HCT116 (cell line): ENCODE data around the gene DBP. TPM values are rescaled to one million over a fixed set of nuclear protein-coding genes. Genes with fewer than 3 reads are reported as not detected.

ENCODE experiments used
- ATAC-seq: fragments of 200-7000 bp; cut with Tn5 transposase; 2 replicates; pipeline ENCODE4 v1.9.1; 2020; ENCODE audit warnings: mild to moderate bottlenecking, moderate library complexity
- BruUV-seq: library from RNA; stranded (reverse); fragments of 400-500 nt; replicated peaks from 2 replicates; lab custom pipeline; 2021; lab: Mats Ljungman, UMichigan
- CTCF ChIA-PET: fragments of 300-600 bp; sonication (Branson Sonifier 250); formaldehyde crosslinking; loops from one replicate; lab custom pipeline; 2021; ENCODE audit warnings: antibody characterized with exemption; lab: Charles Lee
- POLR2A ChIA-PET: fragments of 300-600, 350-600 bp; sonication (Branson Sonifier 250); formaldehyde crosslinking; loops from one replicate; lab custom pipeline; 2021; ENCODE audit warnings: antibody characterized with exemption; lab: Charles Lee
- RAD21 ChIA-PET, 2 experiments: fragments of 300-600 bp; sonication (Branson Sonifier 250); formaldehyde crosslinking; loops; one replicate each; lab custom pipeline; 2023; ENCODE audit warnings: low total read pairs in 2 of 2; ENCODE audit not compliant: uncharacterized antibody in 2 of 2, unreplicated experiment in 2 of 2, low non-redundant PET in 1 of 2; lab: Charles Lee
- DNase-seq: peaks from one replicate; pipeline ENCODE4 v3.0.0-alpha.2; 2010; ENCODE audit warnings: low read depth, low spot score
- H2AFZ ChIP-seq: fragments of 200-600 bp; shearing (Covaris generic), sonication (generic); 2 replicates; pipeline ENCODE4 v1.6.1; 2017; ENCODE audit warnings: low read depth, mixed run types, mixed read lengths, antibody characterized with exemption, low read length; ENCODE audit not compliant: poor library complexity, severe bottlenecking
- H3K27ac ChIP-seq: 2 replicates; pipeline ENCODE4 v1.5.1; 2012; ENCODE audit warnings: low read depth, low read length
- H3K27me3 ChIP-seq: fragments of 200-600 bp; sonication (generic); 2 replicates; pipeline ENCODE4 v1.6.1; 2016; ENCODE audit warnings: mixed run types, low read length, mixed read lengths; ENCODE audit not compliant: insufficient read depth
- H3K36me3 ChIP-seq, 2 experiments: fragments of 200-500 bp in 1 of 2; fragments of 200-600 bp in 1 of 2; sonication (Bioruptor generic) in 1 of 2; sonication (generic) in 1 of 2; 2 replicates each; pipeline versions ENCODE4 v1.5.1 to v1.6.1; 2014 to 2016; ENCODE audit warnings: low read length in 2 of 2, inconsistent platforms in 1 of 2, mixed read lengths in 1 of 2, mixed run types in 1 of 2; ENCODE audit not compliant: insufficient read depth in 2 of 2, control insufficient read depth in 1 of 2
- H3K4me1 ChIP-seq, 2 experiments: fragments of 200-600 bp in 1 of 2; sonication (generic) in 1 of 2; 2 replicates each; pipeline versions ENCODE4 v1.5.1 to v1.6.1; 2012 to 2017; ENCODE audit warnings: low read length in 2 of 2, inconsistent platforms in 1 of 2, mild to moderate bottlenecking in 1 of 2, mixed read lengths in 1 of 2, mixed run types in 1 of 2, moderate library complexity in 1 of 2; ENCODE audit not compliant: insufficient read depth in 2 of 2, control insufficient read depth in 1 of 2
- H3K4me2 ChIP-seq: fragments of 200-600 bp; sonication (generic); 2 replicates; pipeline ENCODE4 v1.6.1; 2017; ENCODE audit warnings: mixed run types, low read length, mixed read lengths
- H3K4me3 ChIP-seq, 2 experiments: fragments of 200-600 bp in 1 of 2; sonication (generic) in 1 of 2; replicated peaks in 1 of 2; 2 replicates each; pipeline ENCODE4 v1.5.1; 2011 to 2016; ENCODE audit warnings: low read length in 2 of 2, control low read depth in 1 of 2, low read depth in 1 of 2, mild to moderate bottlenecking in 1 of 2, mixed read lengths in 1 of 2, mixed run types in 1 of 2
- H3K79me2 ChIP-seq: fragments of 200-600 bp; sonication (generic); 2 replicates; pipeline ENCODE4 v1.6.1; 2017; ENCODE audit warnings: mild to moderate bottlenecking, mixed run types, low read length, moderate library complexity, mixed read lengths; ENCODE audit not compliant: insufficient read depth
- H3K9ac ChIP-seq: fragments of 200-600 bp; sonication (generic); 2 replicates; pipeline ENCODE4 v1.6.1; 2016; ENCODE audit warnings: low read length, mixed read lengths
- H3K9me2 ChIP-seq: fragments of 200-600 bp; sonication (generic), shearing (Covaris generic); 2 replicates; pipeline ENCODE4 v1.6.1; 2017; ENCODE audit warnings: mixed run types, mild to moderate bottlenecking, moderate library complexity; ENCODE audit not compliant: insufficient read depth
- H3K9me3 ChIP-seq, 2 experiments: fragments of 200-500 bp in 1 of 2; fragments of 200-600 bp in 1 of 2; sonication (Bioruptor generic) in 1 of 2; sonication (generic) in 1 of 2; 2 replicates each; pipeline ENCODE4 v1.6.1; 2014 to 2017; ENCODE audit warnings: low read length in 2 of 2, mixed read lengths in 2 of 2, inconsistent platforms in 1 of 2, low read depth in 1 of 2, mild to moderate bottlenecking in 1 of 2, mixed run types in 1 of 2, moderate library complexity in 1 of 2; ENCODE audit not compliant: control insufficient read depth in 1 of 2, insufficient read depth in 1 of 2
- H4K20me1 ChIP-seq: fragments of 200-600 bp; sonication (generic), shearing (Covaris generic); 2 replicates; pipeline ENCODE4 v1.6.1; 2017; ENCODE audit warnings: mixed run types, mild to moderate bottlenecking, moderate library complexity; ENCODE audit not compliant: insufficient read depth
- ATF3 ChIP-seq: IDR thresholded peaks from 2 replicates; pipeline ENCODE4 v1.6.1; 2012
- CBX3 ChIP-seq: IDR thresholded peaks from 2 replicates; pipeline ENCODE4 v1.6.1; 2012; ENCODE audit warnings: low read depth
- CEBPB ChIP-seq: IDR thresholded peaks from 2 replicates; pipeline ENCODE4 v1.6.1; 2012; ENCODE audit warnings: low read depth
- ELF1 ChIP-seq: IDR thresholded peaks from 2 replicates; pipeline ENCODE4 v1.6.1; 2012; ENCODE audit warnings: low read depth, borderline replicate concordance
- EZH2 ChIP-seq: fragments of 200-600 bp; sonication (generic); IDR thresholded peaks from 2 replicates; pipeline ENCODE4 v1.6.1; 2017; ENCODE audit warnings: antibody characterized with exemption, mixed run types
- EZH2phosphoT487 ChIP-seq: fragments of 200-600 bp; IDR thresholded peaks from 2 replicates; pipeline ENCODE4 v1.6.1; 2018; ENCODE audit warnings: antibody characterized with exemption, borderline replicate concordance
- JUND ChIP-seq: IDR thresholded peaks from 2 replicates; pipeline ENCODE4 v1.6.1; 2012
- POLR2A ChIP-seq: IDR thresholded peaks from 2 replicates; pipeline ENCODE4 v1.7.0; 2011; ENCODE audit warnings: borderline replicate concordance; ENCODE audit not compliant: insufficient read depth, insufficient read length; ENCODE audit errors: extremely low read depth
- REST ChIP-seq: IDR thresholded peaks from 2 replicates; pipeline ENCODE4 v1.6.1; 2012; ENCODE audit warnings: low read depth
- SP1 ChIP-seq: IDR thresholded peaks from 2 replicates; pipeline ENCODE4 v1.6.1; 2012; ENCODE audit warnings: low read depth
- SRF ChIP-seq: IDR thresholded peaks from 2 replicates; pipeline ENCODE4 v1.6.1; 2012; ENCODE audit warnings: low read depth
- intact Hi-C: fragments of 100-400 bp; cut with micrococcal nuclease; formaldehyde crosslinking; loops from 2 replicates; pipeline ENCODE4 v1.10.0; 2022
- total RNA-seq: library from RNA; stranded (reverse); gene quantifications from one replicate; pipeline ENCODE4 v1.2.1, GENCODE V29; 2021; ENCODE audit not compliant: unreplicated experiment
- TF ChIP-seq, protein P1 (sequence below): IDR thresholded peaks from 2 replicates; pipeline ENCODE4 v1.6.1; 2011; ENCODE audit warnings: mild to moderate bottlenecking, low read length, moderate library complexity; ENCODE audit not compliant: insufficient replicate concordance; ENCODE audit errors: extremely low read depth
- TF ChIP-seq, protein P2 (sequence below), 3 experiments: fragments of 200-600 bp in 1 of 3; sonication (generic) in 1 of 3; IDR thresholded peaks in 2 of 3; conservative IDR thresholded peaks in 1 of 3; 2 replicates each; pipeline ENCODE4 v1.5.1; 2012 to 2017; ENCODE audit warnings: low read depth in 2 of 3, low read length in 2 of 3, antibody characterized with exemption in 1 of 3, borderline replicate concordance in 1 of 3, control low read depth in 1 of 3, mild to moderate bottlenecking in 1 of 3, mixed read lengths in 1 of 3, mixed run types in 1 of 3, moderate library complexity in 1 of 3; ENCODE audit not compliant: insufficient read depth in 1 of 3

The DBP gene
- total RNA-seq, 1 experiment from 2014 or later = 45.9 TPM

DNA sequence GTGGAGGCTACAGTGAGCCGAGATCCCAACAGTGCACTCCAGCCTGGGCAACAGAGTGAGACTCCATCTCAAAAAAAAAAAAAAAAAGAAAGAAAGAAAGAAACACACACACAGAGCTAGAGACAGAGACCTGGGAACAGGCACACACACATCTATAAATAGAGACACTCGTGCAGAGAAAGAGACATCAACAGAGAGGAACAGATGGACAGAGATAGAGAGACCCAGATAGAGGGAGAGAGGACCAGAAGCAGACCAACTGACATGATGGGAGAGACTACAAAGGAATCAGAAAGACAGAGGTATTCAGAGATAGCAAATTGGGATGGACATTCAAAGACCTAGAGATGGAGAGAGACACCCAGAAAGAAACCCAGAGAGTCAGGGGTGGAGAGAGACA is 11.0 kb upstream of the DBP start:
- intact Hi-C loops = no loop called here
- Histone ChIP-seq H3K36me3 (no peaks in the 10 kb centered on the region), H2AFZ (no peak overlapping the region), H3K4me1 (peaks cover 24 to 70% of the 10 kb centered on the region in 2 experiments), H3K27ac (no peak overlapping the region), H3K9me3 (no peaks in the 10 kb centered on the region), H3K27me3 (no peaks in the 10 kb centered on the region), H3K9me2 (no peaks in the 10 kb centered on the region), H3K4me3 (no peak overlapping the region), H4K20me1 (no peaks in the 10 kb centered on the region), H3K4me2 (no peak overlapping the region), H3K79me2 (no peaks in the 10 kb centered on the region), H3K9ac (no peak overlapping the region)
- DNase-seq = no peak
- RAD21 ChIA-PET = no interaction called here
- TF ChIP-seq REST = no peak
- no peak for TF ChIP-seq SP1
- TF ChIP-seq, protein P1, sequence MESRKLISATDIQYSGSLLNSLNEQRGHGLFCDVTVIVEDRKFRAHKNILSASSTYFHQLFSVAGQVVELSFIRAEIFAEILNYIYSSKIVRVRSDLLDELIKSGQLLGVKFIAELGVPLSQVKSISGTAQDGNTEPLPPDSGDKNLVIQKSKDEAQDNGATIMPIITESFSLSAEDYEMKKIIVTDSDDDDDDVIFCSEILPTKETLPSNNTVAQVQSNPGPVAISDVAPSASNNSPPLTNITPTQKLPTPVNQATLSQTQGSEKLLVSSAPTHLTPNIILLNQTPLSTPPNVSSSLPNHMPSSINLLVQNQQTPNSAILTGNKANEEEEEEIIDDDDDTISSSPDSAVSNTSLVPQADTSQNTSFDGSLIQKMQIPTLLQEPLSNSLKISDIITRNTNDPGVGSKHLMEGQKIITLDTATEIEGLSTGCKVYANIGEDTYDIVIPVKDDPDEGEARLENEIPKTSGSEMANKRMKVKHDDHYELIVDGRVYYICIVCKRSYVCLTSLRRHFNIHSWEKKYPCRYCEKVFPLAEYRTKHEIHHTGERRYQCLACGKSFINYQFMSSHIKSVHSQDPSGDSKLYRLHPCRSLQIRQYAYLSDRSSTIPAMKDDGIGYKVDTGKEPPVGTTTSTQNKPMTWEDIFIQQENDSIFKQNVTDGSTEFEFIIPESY = no peak
- TF ChIP-seq, protein P2, sequence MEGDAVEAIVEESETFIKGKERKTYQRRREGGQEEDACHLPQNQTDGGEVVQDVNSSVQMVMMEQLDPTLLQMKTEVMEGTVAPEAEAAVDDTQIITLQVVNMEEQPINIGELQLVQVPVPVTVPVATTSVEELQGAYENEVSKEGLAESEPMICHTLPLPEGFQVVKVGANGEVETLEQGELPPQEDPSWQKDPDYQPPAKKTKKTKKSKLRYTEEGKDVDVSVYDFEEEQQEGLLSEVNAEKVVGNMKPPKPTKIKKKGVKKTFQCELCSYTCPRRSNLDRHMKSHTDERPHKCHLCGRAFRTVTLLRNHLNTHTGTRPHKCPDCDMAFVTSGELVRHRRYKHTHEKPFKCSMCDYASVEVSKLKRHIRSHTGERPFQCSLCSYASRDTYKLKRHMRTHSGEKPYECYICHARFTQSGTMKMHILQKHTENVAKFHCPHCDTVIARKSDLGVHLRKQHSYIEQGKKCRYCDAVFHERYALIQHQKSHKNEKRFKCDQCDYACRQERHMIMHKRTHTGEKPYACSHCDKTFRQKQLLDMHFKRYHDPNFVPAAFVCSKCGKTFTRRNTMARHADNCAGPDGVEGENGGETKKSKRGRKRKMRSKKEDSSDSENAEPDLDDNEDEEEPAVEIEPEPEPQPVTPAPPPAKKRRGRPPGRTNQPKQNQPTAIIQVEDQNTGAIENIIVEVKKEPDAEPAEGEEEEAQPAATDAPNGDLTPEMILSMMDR (IDR thresholded peaks at IDR 0.05 in 2 of 3, conservative IDR thresholded peaks at IDR 0.05 in 1 of 3; ENCODE audit: borderline replicate concordance in 1 of 3, insufficient read depth in 1 of 3, low read depth in 2 of 3, low read length in 2 of 3) = no peak
- no peak for TF ChIP-seq POLR2A
- TF ChIP-seq EZH2phosphoT487 = no peak
- TF ChIP-seq ATF3 = no peak
- TF ChIP-seq JUND = no peak
- no peak for TF ChIP-seq EZH2
- TF ChIP-seq SRF = no peak
- no peak for TF ChIP-seq CBX3
- TF ChIP-seq CEBPB = no peak
- no peak for TF ChIP-seq ELF1
- POLR2A ChIA-PET = no interaction called here
- CTCF ChIA-PET = no interaction called here
- ATAC-seq = no peak
- BruUV-seq = no TSS peak
